K562 (cell line): ENCODE data around the gene PFKP. TPM values are rescaled to one million over a fixed set of nuclear protein-coding genes. Genes with fewer than 3 reads are reported as not detected.

Experiments used
- ATAC-seq: fragments of 200-7000 bp; cut with Tn5 transposase; 3 replicates; pipeline ENCODE4 v1.9.1; 2020; ENCODE audit warnings: moderate library complexity
- BruUV-seq: library from RNA; stranded (reverse); fragments of 400-500 nt; replicated peaks from 2 replicates; lab custom pipeline; 2021; lab: Mats Ljungman, UMichigan
- CTCF ChIA-PET: fragments of 300-600 bp; formaldehyde crosslinking; extraction: SDS; loops from one replicate; lab custom pipeline; 2021; ENCODE audit warnings: low intra/inter-chr PET ratio; lab: Yijun Ruan, JAX
- POLR2A ChIA-PET: fragments of 300-600, 350-650 bp; sonication (Branson Sonifier 250); formaldehyde crosslinking; extraction: SDS; loops from one replicate; lab custom pipeline; 2021; ENCODE audit warnings: antibody characterized with exemption, inconsistent platforms; lab: Yijun Ruan, JAX
- DNase-seq, 4 experiments: peaks; one replicate each; pipeline versions ENCODE4 v3.0.0 to v3.0.0-alpha.2; 2011 to 2018; ENCODE audit warnings: low spot score in 3 of 4, mixed read lengths in 3 of 4; ENCODE audit errors: extremely low read depth in 1 of 4
- FAIRE-seq: peaks from 2 replicates; lab custom pipeline; 2011; peaks lifted over from hg19 to GRCh38; lab: Jason Lieb, UNC
- H2AFZ ChIP-seq: 2 replicates; pipeline ENCODE4 v1.6.0; 2011; ENCODE audit warnings: low read depth, low read length, control low read depth, inconsistent platforms
- H3K27ac ChIP-seq: fragments of 200-600 bp; 3 replicates; pipeline ENCODE4 v1.8.0; 2011; ENCODE audit warnings: low read depth, mild to moderate bottlenecking, control low read depth, inconsistent platforms, low read length, moderate library complexity, mixed read lengths; ENCODE audit errors: extremely low read depth
- H3K27me3 ChIP-seq, 2 experiments: fragments of 300-600 bp in 1 of 2; 2 replicates in 1 of 2; 3 replicates in 1 of 2; pipeline versions ENCODE4 v1.6.0 to v1.8.0; 2011; ENCODE audit warnings: inconsistent platforms in 2 of 2, low read length in 2 of 2, mild to moderate bottlenecking in 1 of 2, mixed read lengths in 1 of 2, moderate library complexity in 1 of 2; ENCODE audit not compliant: control insufficient read depth in 2 of 2, insufficient read depth in 2 of 2
- H3K36me3 ChIP-seq: fragments of 300-600 bp; 3 replicates; pipeline ENCODE4 v1.8.0; 2011; ENCODE audit warnings: mild to moderate bottlenecking, low read length, inconsistent platforms; ENCODE audit not compliant: control insufficient read depth, insufficient read depth
- H3K4me1 ChIP-seq, 2 experiments: fragments of 200-600 bp in 1 of 2; replicated peaks in 1 of 2; 2 replicates in 1 of 2; 3 replicates in 1 of 2; pipeline versions ENCODE4 v1.5.1 to v1.8.0; 2011; ENCODE audit warnings: inconsistent platforms in 2 of 2, low read length in 2 of 2, mild to moderate bottlenecking in 1 of 2, mixed read lengths in 1 of 2, moderate library complexity in 1 of 2; ENCODE audit not compliant: control insufficient read depth in 2 of 2, insufficient read depth in 2 of 2
- H3K4me2 ChIP-seq: 2 replicates; pipeline ENCODE4 v1.6.1; 2011; ENCODE audit warnings: low read length, control low read depth, inconsistent platforms, mixed read lengths; ENCODE audit not compliant: insufficient read depth
- H3K4me3 ChIP-seq: fragments of 200-600 bp; sonication (generic), shearing (Covaris generic); 2 replicates; pipeline ENCODE4 v1.5.1; 2016; ENCODE audit warnings: control low read depth, inconsistent platforms
- H3K79me2 ChIP-seq: fragments of 200-600 bp; 3 replicates; pipeline ENCODE4 v1.8.0; 2011; ENCODE audit warnings: low read length, inconsistent platforms; ENCODE audit not compliant: control insufficient read depth, insufficient read depth
- H3K9ac ChIP-seq, 2 experiments: 2 replicates each; pipeline versions ENCODE4 v1.6.0 to v1.6.1; 2011; ENCODE audit warnings: low read depth in 2 of 2, low read length in 2 of 2, control low read depth in 1 of 2, inconsistent platforms in 1 of 2, mild to moderate bottlenecking in 1 of 2, mixed read lengths in 1 of 2; ENCODE audit not compliant: insufficient read depth in 1 of 2
- H3K9me1 ChIP-seq: one replicate; pipeline ENCODE4 v1.6.0; 2011; ENCODE audit warnings: inconsistent platforms, mild to moderate bottlenecking, low read length, moderate library complexity; ENCODE audit not compliant: control insufficient read depth, insufficient read depth
- H3K9me3 ChIP-seq: replicated peaks from 2 replicates; pipeline ENCODE4 v1.5.1; 2011; ENCODE audit warnings: low read depth, low read length, inconsistent platforms; ENCODE audit not compliant: control insufficient read depth, insufficient read depth
- H4K20me1 ChIP-seq: replicated peaks from 2 replicates; pipeline ENCODE4 v1.6.1; 2011; ENCODE audit warnings: low read length, inconsistent platforms, mixed read lengths; ENCODE audit not compliant: control insufficient read depth, insufficient read depth
- BDP1 ChIP-seq: IDR thresholded peaks from 3 replicates; pipeline ENCODE4 v1.6.1; 2011; ENCODE audit not compliant: insufficient read length, insufficient read depth
- CTCFL ChIP-seq: IDR thresholded peaks from 2 replicates; pipeline ENCODE4 v1.6.1; 2011; ENCODE audit warnings: borderline replicate concordance, low read depth, mild to moderate bottlenecking, moderate library complexity, low read length; ENCODE audit not compliant: insufficient read depth, poor library complexity, severe bottlenecking
- FOXK2 ChIP-seq, 2 experiments: fragments of 450-650 bp; IDR thresholded peaks in 1 of 2; conservative IDR thresholded peaks in 1 of 2; 2 replicates each; pipeline ENCODE4 v1.6.1; 2016; ENCODE audit warnings: low read depth in 2 of 2, mild to moderate bottlenecking in 1 of 2
- ID3 ChIP-seq, 2 experiments: fragments of 250-450 bp in 1 of 2; fragments of 450-650 bp in 1 of 2; sonication (Bioruptor Pico) in 1 of 2; IDR thresholded peaks; 2 replicates each; pipeline versions ENCODE4 v1.6.1 to v1.8.0; 2016 to 2021; ENCODE audit warnings: mild to moderate bottlenecking in 2 of 2, moderate library complexity in 2 of 2, missing compliant biosample characterization in 1 of 2, missing genetic modification characterization in 1 of 2
- MBD2 ChIP-seq: sonication (generic); IDR thresholded peaks from 2 replicates; pipeline ENCODE4 v1.6.1; 2016; ENCODE audit warnings: low read depth, borderline replicate concordance
- NCOA1 ChIP-seq: fragments of 450-650 bp; IDR thresholded peaks from 2 replicates; pipeline ENCODE4 v1.6.1; 2016; ENCODE audit warnings: low read depth
- NCOR1 ChIP-seq: fragments of 450-650 bp; IDR thresholded peaks from 2 replicates; pipeline ENCODE4 v1.6.1; 2016; ENCODE audit warnings: mild to moderate bottlenecking, moderate library complexity
- POLR3G ChIP-seq: IDR thresholded peaks from 2 replicates; pipeline ENCODE4 v1.6.1; 2011; ENCODE audit not compliant: insufficient read length, insufficient replicate concordance; ENCODE audit errors: extremely low read depth
- PTBP1 ChIP-seq: fragments of 200-400 bp; formaldehyde crosslinking; IDR thresholded peaks from 2 replicates; pipeline ENCODE4 v1.6.1; 2017; ENCODE audit warnings: low read depth, low read length
- RFX5 ChIP-seq: IDR thresholded peaks from 2 replicates; pipeline ENCODE4 v1.6.1; 2011; ENCODE audit warnings: low read depth, mild to moderate bottlenecking, improper control_type of control experiment, low read length
- SMAD4 ChIP-seq: fragments of 250-450 bp; sonication (Bioruptor Pico); conservative IDR thresholded peaks from 2 replicates; pipeline ENCODE4 v1.8.0; 2021; ENCODE audit warnings: inconsistent platforms, mild to moderate bottlenecking, moderate library complexity
- SNIP1 ChIP-seq: fragments of 450-650 bp; IDR thresholded peaks from 2 replicates; pipeline ENCODE4 v1.7.1; 2017; ENCODE audit warnings: low read depth, mild to moderate bottlenecking
- SRSF3 ChIP-seq: fragments of 200-400 bp; formaldehyde crosslinking; IDR thresholded peaks from 2 replicates; pipeline ENCODE4 v1.6.1; 2016; ENCODE audit warnings: mild to moderate bottlenecking, low read length, moderate library complexity; ENCODE audit not compliant: insufficient read depth
- ZBTB49 ChIP-seq: sonication (generic); formaldehyde crosslinking; IDR thresholded peaks from 2 replicates; pipeline ENCODE4 v1.8.0; 2022; ENCODE audit warnings: missing genetic modification reagents, mild to moderate bottlenecking, borderline replicate concordance
- ZNF76 ChIP-seq: fragments of 250-450 bp; sonication (Bioruptor Pico); IDR thresholded peaks from 2 replicates; pipeline ENCODE4 v1.4.0; 2020; ENCODE audit warnings: mild to moderate bottlenecking, moderate library complexity, borderline replicate concordance
- ZNF778 ChIP-seq: fragments of 450-650 bp; formaldehyde crosslinking; IDR thresholded peaks from 2 replicates; pipeline ENCODE4 v1.4.0; 2020; ENCODE audit warnings: mild to moderate bottlenecking, moderate library complexity
- WGBS: fragments of 100-300 bp; shearing (Covaris generic); methylation state at CpG from one replicate; pipeline ENCODE4 v1.1.6; 2016; ENCODE audit warnings: low coverage, mixed read lengths; ENCODE audit not compliant: insufficient coverage; ENCODE audit errors: missing lambda C conversion rate; 5-methylcytosine and 5-hydroxymethylcytosine counted together
- in situ Hi-C: fragments of 300-500 bp; cut with MboI; formaldehyde crosslinking; loops from 4 replicates; pipeline ENCODE4 v1.15.0; 2018; ENCODE audit warnings: inconsistent platforms, mixed read lengths
- intact Hi-C: fragments of 100-400 bp; cut with micrococcal nuclease; formaldehyde crosslinking; loops from 2 replicates; pipeline ENCODE4 v1.14.2; 2022
- polyA plus RNA-seq, 8 experiments: library from polyadenylated mRNA; depleted of rRNA in 4 of 8; stranded (reverse) in 5 of 8; unstranded in 3 of 8; fragments of >200 nt; fragmentation: Nextera tagmentation in 2 of 8; fragmentation: Illumina TruSeq in 1 of 8; extraction: Ambion mirVana in 2 of 8; extraction: Trizol in 1 of 8; gene quantifications; 2 replicates each; pipeline versions ENCODE4 v1.2.1 to v1.2.3, GENCODE V29; 2011 to 2014; ENCODE audit warnings: inconsistent platforms in 1 of 8, missing spikeins in 1 of 8
- total RNA-seq, 7 experiments: library from RNA; depleted of rRNA in 6 of 7; stranded (reverse); fragments of >200 nt in 6 of 7; fragmentation: Illumina TruSeq in 2 of 7; extraction: Trizol in 2 of 7; gene quantifications; 2 replicates each; pipeline versions ENCODE4 v1.2.1 to v1.2.3, GENCODE V29; 2011 to 2021; ENCODE audit warnings: low replicate concordance in 1 of 7

Gene PFKP
- total and polyA plus RNA-seq, 9 of the 15 experiments (the other 6 are each of a cell fraction or from before 2014, with no cell fraction given): 23.5 to 116 (median 62.1) TPM

- FAIRE-seq: no peak
- Histone ChIP-seq H3K4me2 (no peak overlapping the region), H3K9me3 (no peaks in the 10 kb centered on the region), H3K4me1 (no peaks in the 10 kb centered on the region), H3K4me3 (no peak overlapping the region), H4K20me1 (no peaks in the 10 kb centered on the region), H3K9ac (peak overlapping the region in 1 of 2 experiments; percentile 11; a peak in 1 of 4 replicates), H3K79me2 (no peaks in the 10 kb centered on the region), H3K9me1 (no peaks in the 10 kb centered on the region), H2AFZ (no peak overlapping the region), H3K36me3 (peaks cover 79% of the 10 kb centered on the region; the same call in 2 of the 3 replicates), H3K27ac (no peak overlapping the region), H3K27me3 (no peaks in the 10 kb centered on the region)
- DNase-seq: no peak
- BruUV-seq: no TSS peak
- in situ Hi-C loops: no loop called here
- no peak for TF ChIP-seq SNIP1
- no peak for TF ChIP-seq POLR3G
- TF ChIP-seq SMAD4 (CRISPR knock-in tag): no peak
- TF ChIP-seq PTBP1: no peak
- TF ChIP-seq SRSF3: no peak
- TF ChIP-seq MBD2: no peak
- TF ChIP-seq CTCFL: no peak
- no peak for TF ChIP-seq ZNF778 (CRISPR knock-in tag)
- TF ChIP-seq ID3 (CRISPR knock-in tag; IDR thresholded peaks at IDR 0.05): no peak
- TF ChIP-seq ID3 (tag; IDR thresholded peaks at IDR 0.05): no peak
- no peak for TF ChIP-seq BDP1
- no peak for TF ChIP-seq ZNF76 (CRISPR knock-in tag)
- no peak for TF ChIP-seq RFX5
- TF ChIP-seq NCOA1: no peak
- no peak for TF ChIP-seq NCOR1
- TF ChIP-seq FOXK2 (conservative IDR thresholded peaks at IDR 0.05 in 1 of 2, IDR thresholded peaks at IDR 0.05 in 1 of 2; ENCODE audit: low read depth in 2 of 2): no peak
- TF ChIP-seq ZBTB49 (CRISPR knock-in tag): no peak
- intact Hi-C loops: no loop called here
- CTCF ChIA-PET: no interaction called here
- no peak for ATAC-seq
- WGBS: 87% methylated on average over 9 of the region's 9 CpGs
- POLR2A ChIA-PET: interaction anchor here (0.7 to 1.3 kb wide), 4 partner anchors 11 to 62 kb away, joined by 3 to 4 read pairs (median 3); no protein-coding TSS in a partner anchor
These were observed 81.6 kb downstream of the PFKP start for GRCh38 chr10:3148994-3149393.
